ENCODE results near the gene IFTAP.

- TF ChIP-seq ZNF274 (IDR thresholded peaks at IDR 0.05; ENCODE audit: low read depth, low read length) (no peak), YY1 (IDR thresholded peaks at IDR 0.05; ENCODE audit: insufficient read depth, insufficient read length) (no peak), SUZ12 (IDR thresholded peaks at IDR 0.05; ENCODE audit: extremely low read depth, insufficient read depth, insufficient read length) (no peak)
Observed at GRCh38 chr11:36623494-36623893, 29.2 kb downstream of the IFTAP start.

Data from NT2/D1 (cell line).